ENCODE results near the gene CTSE.

DNA sequence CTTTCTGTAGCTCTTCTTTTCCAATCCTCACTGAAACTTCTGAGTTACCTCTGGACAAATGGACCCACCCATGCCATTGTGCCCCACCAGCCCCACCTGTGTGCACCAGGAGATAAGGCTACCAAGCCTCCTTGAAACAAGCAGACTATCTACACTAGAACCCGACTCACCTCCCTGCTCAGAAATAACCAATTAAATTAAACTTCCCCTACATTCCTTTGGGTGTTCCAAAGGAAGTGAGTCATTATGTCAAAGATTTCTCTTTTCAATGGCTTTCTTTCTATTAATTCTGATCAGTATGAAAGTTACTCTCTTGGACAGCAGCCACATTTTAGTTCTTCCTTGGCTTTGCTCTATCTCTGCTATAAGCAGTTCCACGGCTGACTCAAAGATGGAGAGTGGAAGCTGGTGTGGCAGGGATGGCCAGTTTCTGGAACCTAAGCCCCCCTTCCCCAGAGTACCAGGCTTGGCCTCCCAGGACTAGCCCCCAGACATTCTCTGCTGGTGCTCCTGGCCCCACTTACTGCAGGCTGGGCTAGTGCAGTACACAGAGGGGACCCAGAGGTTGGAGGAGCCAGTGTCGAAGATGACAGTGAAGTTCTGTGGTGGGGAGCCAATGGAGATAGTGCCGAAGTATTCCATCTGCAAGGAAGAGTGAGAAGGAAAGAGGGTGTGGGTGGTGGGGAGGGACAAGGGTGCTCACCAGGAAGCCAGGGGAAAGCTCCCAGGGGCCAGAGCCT lies 1.9 kb downstream of the CTSE start:
- TF ChIP-seq POLR2A (IDR thresholded peaks at IDR 0.05) = no peak
- TF ChIP-seq, protein P1, sequence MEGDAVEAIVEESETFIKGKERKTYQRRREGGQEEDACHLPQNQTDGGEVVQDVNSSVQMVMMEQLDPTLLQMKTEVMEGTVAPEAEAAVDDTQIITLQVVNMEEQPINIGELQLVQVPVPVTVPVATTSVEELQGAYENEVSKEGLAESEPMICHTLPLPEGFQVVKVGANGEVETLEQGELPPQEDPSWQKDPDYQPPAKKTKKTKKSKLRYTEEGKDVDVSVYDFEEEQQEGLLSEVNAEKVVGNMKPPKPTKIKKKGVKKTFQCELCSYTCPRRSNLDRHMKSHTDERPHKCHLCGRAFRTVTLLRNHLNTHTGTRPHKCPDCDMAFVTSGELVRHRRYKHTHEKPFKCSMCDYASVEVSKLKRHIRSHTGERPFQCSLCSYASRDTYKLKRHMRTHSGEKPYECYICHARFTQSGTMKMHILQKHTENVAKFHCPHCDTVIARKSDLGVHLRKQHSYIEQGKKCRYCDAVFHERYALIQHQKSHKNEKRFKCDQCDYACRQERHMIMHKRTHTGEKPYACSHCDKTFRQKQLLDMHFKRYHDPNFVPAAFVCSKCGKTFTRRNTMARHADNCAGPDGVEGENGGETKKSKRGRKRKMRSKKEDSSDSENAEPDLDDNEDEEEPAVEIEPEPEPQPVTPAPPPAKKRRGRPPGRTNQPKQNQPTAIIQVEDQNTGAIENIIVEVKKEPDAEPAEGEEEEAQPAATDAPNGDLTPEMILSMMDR (IDR thresholded peaks at IDR 0.05) = no peak
